ENCODE results near the gene RASAL2. TPM values are rescaled to one million over a fixed set of nuclear protein-coding genes. Genes with fewer than 3 reads are reported as not detected.

Gene RASAL2
- total and polyA plus RNA-seq, 2 of the 13 experiments (the other 11 are each of a cell fraction or from before 2014, with no cell fraction given) = 5.4 to 5.9 TPM

GRCh38 chr1:178189814-178190213, 95.9 kb downstream of the RASAL2 start (continued):
- TF ChIP-seq ZNF367 (CRISPR knock-in tag; IDR thresholded peaks at IDR 0.05; ENCODE audit: borderline replicate concordance) = no peak
- no peak for TF ChIP-seq STAT5B (CRISPR knock-in tag; IDR thresholded peaks at IDR 0.05)
- no peak for TF ChIP-seq CREM (IDR thresholded peaks at IDR 0.05)
- TF ChIP-seq CREM (CRISPR knock-in tag; IDR thresholded peaks at IDR 0.05) = no peak
- no peak for TF ChIP-seq PAF1 (CRISPR knock-in tag; IDR thresholded peaks at IDR 0.05)
- TF ChIP-seq FOXA3 (CRISPR knock-in tag; IDR thresholded peaks at IDR 0.05) = peak; percentile 39; the same call in 1 of the 2 replicates
- TF ChIP-seq GATA4 (IDR thresholded peaks at IDR 0.05; ENCODE audit: borderline replicate concordance, low read depth) = no peak
- TF ChIP-seq ZNF263 (CRISPR knock-in tag; IDR thresholded peaks at IDR 0.05) = no peak
- TF ChIP-seq ZNF24 (IDR thresholded peaks at IDR 0.05) = no peak
- TF ChIP-seq ZNF335 (CRISPR knock-in tag; IDR thresholded peaks at IDR 0.05) = no peak
- peak; percentile 71 for TF ChIP-seq TEAD3 (CRISPR knock-in tag; optimal IDR thresholded peaks at IDR 0.05; ENCODE audit: borderline replicate concordance)
- peak; percentile 70 for TF ChIP-seq RAD21 (CRISPR knock-in tag; IDR thresholded peaks at IDR 0.05)
- TF ChIP-seq SOX6 (IDR thresholded peaks at IDR 0.05) = no peak
- TF ChIP-seq SOX6 (CRISPR knock-in tag; IDR thresholded peaks at IDR 0.05) = no peak
- no peak for TF ChIP-seq ZNF800 (CRISPR knock-in tag; IDR thresholded peaks at IDR 0.05)
- no peak for TF ChIP-seq CAMTA2 (CRISPR knock-in tag; IDR thresholded peaks at IDR 0.05; ENCODE audit: borderline replicate concordance)
- no peak for TF ChIP-seq IKZF1 (IDR thresholded peaks at IDR 0.05)
- TF ChIP-seq RXRB (CRISPR knock-in tag; IDR thresholded peaks at IDR 0.05; ENCODE audit: borderline replicate concordance) = no peak
- TF ChIP-seq ZNF574 (CRISPR knock-in tag; IDR thresholded peaks at IDR 0.05) = peak; percentile 72

All from HepG2 (cell line).